Progenitor cell of endocrine pancreas (in vitro differentiated cells): Measurements from ENCODE around the gene MLXIPL. TPM values are rescaled to one million over a fixed set of nuclear protein-coding genes. Genes with fewer than 3 reads are reported as not detected.
"Not testable (repeated sequence)": the region's sequence is repeated elsewhere in the genome, so short reads cannot be mapped to it uniquely, and the experiment has no call there.

Experiments
- DNase-seq: peaks from one replicate; pipeline ENCODE4 v3.0.0; 2021; ENCODE audit warnings: low spot score; ENCODE audit not compliant: unreplicated experiment
- H3K27ac Mint-ChIP-seq: 2 replicates; pipeline ENCODE4 v1.8.0; 2021; ENCODE audit warnings: mild to moderate bottlenecking, moderate library complexity, mixed read lengths
- H3K27me3 Mint-ChIP-seq: 2 replicates; pipeline ENCODE4 v1.8.0; 2021; ENCODE audit warnings: mixed read lengths
- H3K36me3 Mint-ChIP-seq: 2 replicates; pipeline ENCODE4 v1.8.0; 2022; ENCODE audit warnings: mixed read lengths; ENCODE audit not compliant: insufficient read depth
- H3K4me1 Mint-ChIP-seq: 2 replicates; pipeline ENCODE4 v1.8.0; 2021; ENCODE audit warnings: low read depth, mixed read lengths
- H3K4me3 Mint-ChIP-seq: 2 replicates; pipeline ENCODE4 v1.8.0; 2021; ENCODE audit warnings: low read depth, mild to moderate bottlenecking, moderate library complexity, mixed read lengths
- H3K9me3 Mint-ChIP-seq: 2 replicates; pipeline ENCODE4 v1.8.0; 2021; ENCODE audit warnings: low read depth, mixed read lengths
- total RNA-seq: library from RNA; stranded (reverse); gene quantifications from 2 replicates; pipeline ENCODE4 v1.2.1, GENCODE V29; 2021
- TF ChIP-seq, protein P1 (sequence below): fragments of 200-600 bp; sonication (generic); IDR thresholded peaks from one replicate; pipeline ENCODE4 v1.5.0; 2021; ENCODE audit warnings: antibody characterized with exemption, mild to moderate bottlenecking; ENCODE audit not compliant: unreplicated experiment

The MLXIPL gene
- total RNA-seq, 1 donor from 2014 or later = 48.6 TPM

DNA sequence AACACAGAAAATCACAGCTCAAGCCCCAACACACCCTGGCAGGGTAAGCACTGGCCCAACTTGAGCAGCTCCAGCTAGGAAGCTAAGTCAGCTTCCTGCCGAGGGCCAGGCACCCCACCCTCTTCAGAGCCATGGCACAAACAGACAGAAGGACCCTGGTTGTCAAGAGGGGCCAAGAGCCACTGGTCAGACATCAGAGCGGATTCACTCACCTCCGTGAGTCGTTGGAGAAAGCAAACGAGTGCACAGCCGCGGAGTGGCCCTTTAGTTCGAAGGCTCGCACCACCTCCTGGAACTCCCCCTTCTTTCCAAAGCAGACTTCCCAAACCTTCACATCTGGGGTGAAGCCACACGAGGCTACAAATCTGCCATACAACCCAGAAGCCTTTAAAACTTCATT, 53.3 kb downstream of the MLXIPL start:
- TF ChIP-seq, protein P1, sequence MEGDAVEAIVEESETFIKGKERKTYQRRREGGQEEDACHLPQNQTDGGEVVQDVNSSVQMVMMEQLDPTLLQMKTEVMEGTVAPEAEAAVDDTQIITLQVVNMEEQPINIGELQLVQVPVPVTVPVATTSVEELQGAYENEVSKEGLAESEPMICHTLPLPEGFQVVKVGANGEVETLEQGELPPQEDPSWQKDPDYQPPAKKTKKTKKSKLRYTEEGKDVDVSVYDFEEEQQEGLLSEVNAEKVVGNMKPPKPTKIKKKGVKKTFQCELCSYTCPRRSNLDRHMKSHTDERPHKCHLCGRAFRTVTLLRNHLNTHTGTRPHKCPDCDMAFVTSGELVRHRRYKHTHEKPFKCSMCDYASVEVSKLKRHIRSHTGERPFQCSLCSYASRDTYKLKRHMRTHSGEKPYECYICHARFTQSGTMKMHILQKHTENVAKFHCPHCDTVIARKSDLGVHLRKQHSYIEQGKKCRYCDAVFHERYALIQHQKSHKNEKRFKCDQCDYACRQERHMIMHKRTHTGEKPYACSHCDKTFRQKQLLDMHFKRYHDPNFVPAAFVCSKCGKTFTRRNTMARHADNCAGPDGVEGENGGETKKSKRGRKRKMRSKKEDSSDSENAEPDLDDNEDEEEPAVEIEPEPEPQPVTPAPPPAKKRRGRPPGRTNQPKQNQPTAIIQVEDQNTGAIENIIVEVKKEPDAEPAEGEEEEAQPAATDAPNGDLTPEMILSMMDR = no peak
- no peaks in the 10 kb centered on the region for H3K9me3 Mint-ChIP-seq
- no peak overlapping the region for H3K4me3 Mint-ChIP-seq
- H3K4me1 Mint-ChIP-seq = no peaks in the 10 kb centered on the region
- peaks cover 23% of the 10 kb centered on the region for H3K36me3 Mint-ChIP-seq
- no peak for DNase-seq
- no peak overlapping the region for H3K27ac Mint-ChIP-seq
- H3K27me3 Mint-ChIP-seq = no peaks in the 10 kb centered on the region

DNA sequence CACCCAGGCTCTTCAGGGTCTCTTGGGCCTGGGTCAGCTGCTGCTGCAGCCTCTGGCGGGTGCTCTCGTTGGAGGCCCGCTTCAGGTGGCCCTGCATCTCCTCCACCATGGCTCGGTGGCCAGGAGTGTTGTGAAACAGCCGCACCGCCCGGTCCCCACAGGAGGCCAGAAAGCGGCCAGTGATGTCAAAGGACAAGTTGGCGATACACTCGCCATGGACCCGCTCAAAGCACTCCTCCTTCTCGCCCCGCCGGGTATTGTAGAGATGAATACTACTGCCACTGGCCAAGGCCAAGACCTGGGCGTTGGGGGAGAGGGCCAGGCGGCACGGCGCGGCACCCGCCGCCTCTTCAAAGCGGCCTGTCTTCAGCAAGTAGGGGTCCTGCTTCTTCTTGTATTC, 53.8 kb downstream of the MLXIPL start:
- Mint-ChIP-seq H3K4me3 (no peak overlapping the region), H3K4me1 (no peaks in the 10 kb centered on the region), H3K36me3 (peaks cover 23% of the 10 kb centered on the region), H3K27ac (no peak overlapping the region), H3K9me3 (no peaks in the 10 kb centered on the region), H3K27me3 (no peaks in the 10 kb centered on the region)
- TF ChIP-seq, protein P1 = no peak
- DNase-seq = no peak

DNA sequence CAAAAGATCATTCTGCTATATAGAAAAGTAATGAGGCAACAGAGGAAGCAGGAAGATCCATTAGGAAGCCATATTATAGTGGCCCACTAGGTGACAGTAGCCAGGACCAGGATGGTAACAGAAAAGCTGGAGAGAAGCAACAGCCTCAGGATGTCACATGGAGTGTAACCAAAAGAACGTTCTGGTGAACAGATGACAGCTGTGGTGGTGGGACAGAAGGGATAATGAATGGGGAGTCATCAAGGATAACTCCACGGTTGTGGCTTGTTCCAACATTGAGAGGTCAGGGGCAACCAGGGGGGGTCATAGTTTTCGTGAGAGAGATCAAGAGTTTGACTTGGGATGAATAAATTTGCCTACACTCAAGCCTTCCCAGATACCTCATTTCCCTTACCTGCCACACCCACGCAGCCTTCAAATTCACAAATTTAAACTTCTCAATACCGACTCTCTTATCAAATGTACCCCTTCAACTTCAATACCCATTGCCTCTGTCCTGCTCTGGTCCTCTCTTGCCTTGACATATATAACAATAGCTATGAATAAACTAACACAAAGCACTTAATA, 55.2 kb downstream of the MLXIPL start:
- peaks cover 3% of the 10 kb centered on the region for H3K4me1 Mint-ChIP-seq
- no peaks in the 10 kb centered on the region for H3K27me3 Mint-ChIP-seq
- peaks cover 22% of the 10 kb centered on the region for H3K36me3 Mint-ChIP-seq
- no peak overlapping the region for H3K27ac Mint-ChIP-seq
- H3K4me3 Mint-ChIP-seq = no peak overlapping the region
- DNase-seq = no peak
- TF ChIP-seq, protein P1 = no peak
- no peaks in the 10 kb centered on the region for H3K9me3 Mint-ChIP-seq

DNA sequence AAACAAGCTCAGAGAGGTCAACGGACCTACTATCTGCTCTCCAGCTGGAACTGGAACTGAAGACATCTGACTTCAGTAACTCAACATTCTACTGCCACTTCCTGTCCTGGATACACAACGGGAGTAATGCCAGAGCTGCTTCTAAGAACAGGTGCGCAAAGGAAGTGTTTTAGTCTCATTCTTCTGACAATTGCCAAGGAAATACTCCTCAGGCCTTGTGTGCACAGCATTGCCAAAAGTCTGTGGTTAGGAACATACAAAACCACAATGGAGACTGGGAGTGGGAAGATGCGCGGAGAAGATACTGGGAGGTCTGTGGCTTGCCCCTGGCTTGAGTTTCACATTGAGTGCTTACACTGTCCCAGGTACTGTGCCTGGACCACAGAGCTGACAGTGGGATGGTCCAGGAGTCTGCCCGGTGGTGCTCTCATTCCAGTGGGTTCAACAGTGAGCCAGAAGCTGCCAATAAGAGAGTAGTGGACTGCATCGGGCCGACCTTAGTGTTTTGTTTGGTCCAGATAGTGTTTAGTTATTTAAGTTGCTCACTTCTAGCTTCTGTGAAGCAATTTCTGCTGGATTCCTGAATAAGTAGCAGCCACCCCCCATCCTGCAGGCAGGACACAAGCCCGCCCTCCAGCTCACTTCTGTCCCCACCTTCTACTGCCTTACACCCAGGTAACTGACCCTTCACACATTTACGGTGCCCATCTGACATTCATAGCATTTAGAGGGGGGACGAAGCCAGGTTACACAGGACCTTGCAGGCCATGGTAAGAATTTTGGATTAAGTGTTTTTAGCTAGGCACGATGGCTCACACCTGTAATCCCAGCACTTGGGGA, 56.3 kb downstream of the MLXIPL start:
- H3K36me3 Mint-ChIP-seq = peaks cover 18% of the 10 kb centered on the region
- DNase-seq = no peak
- H3K27ac Mint-ChIP-seq = no peak overlapping the region
- no peaks in the 10 kb centered on the region for H3K27me3 Mint-ChIP-seq
- H3K4me1 Mint-ChIP-seq = peaks cover 3% of the 10 kb centered on the region
- no peak overlapping the region for H3K4me3 Mint-ChIP-seq
- TF ChIP-seq, protein P1 = no peak
- H3K9me3 Mint-ChIP-seq = no peaks in the 10 kb centered on the region

DNA sequence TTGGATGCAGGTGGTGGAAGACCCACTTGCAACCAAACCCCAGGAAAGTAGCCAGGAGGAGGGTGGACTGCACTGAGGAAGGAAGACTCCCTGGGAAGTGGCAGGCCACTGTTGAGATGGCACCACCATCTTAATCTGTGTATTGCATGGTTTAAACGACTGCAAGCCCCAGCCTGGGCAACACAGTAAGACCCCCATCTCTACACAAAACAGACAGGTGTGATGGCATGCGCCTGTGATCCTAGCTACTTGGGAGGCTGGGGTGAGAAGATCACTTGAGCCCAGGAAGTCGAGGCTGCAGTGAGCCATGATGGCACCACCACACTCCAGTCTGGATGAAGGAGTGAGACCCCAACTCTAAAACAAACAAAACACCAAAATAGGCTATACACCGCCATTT, 57.2 kb downstream of the MLXIPL start:
- no peaks in the 10 kb centered on the region for H3K9me3 Mint-ChIP-seq
- no peaks in the 10 kb centered on the region for H3K27me3 Mint-ChIP-seq
- TF ChIP-seq, protein P1 = no peak
- DNase-seq = no peak
- peaks cover 3% of the 10 kb centered on the region for H3K4me1 Mint-ChIP-seq
- peaks cover 14% of the 10 kb centered on the region for H3K36me3 Mint-ChIP-seq
- no peak overlapping the region for H3K4me3 Mint-ChIP-seq
- H3K27ac Mint-ChIP-seq = no peak overlapping the region

DNA sequence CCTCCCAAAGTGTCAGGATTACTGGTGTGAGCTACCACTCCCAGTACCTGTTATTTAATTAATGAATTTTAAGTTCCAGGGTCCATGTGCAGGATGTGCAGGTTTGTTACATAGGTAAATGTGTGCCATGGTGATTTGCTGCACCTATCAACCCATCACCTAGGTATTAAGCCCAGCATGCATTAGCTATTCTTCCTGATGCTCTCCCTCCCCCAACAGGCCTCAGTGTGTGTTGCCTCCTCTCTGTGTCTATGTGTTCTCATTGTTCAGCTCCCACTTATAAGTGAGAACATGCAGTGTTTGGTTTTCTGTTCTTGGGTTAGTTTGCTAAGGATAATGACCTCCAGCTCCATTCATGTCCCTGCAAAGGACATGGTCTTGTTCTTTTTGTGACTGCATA, 57.9 kb downstream of the MLXIPL start:
- H3K4me1 Mint-ChIP-seq, H3K4me3 Mint-ChIP-seq, H3K27me3 Mint-ChIP-seq, DNase-seq, H3K9me3 Mint-ChIP-seq, H3K27ac Mint-ChIP-seq: not testable (repeated sequence)
- peaks cover 14% of the 10 kb centered on the region for H3K36me3 Mint-ChIP-seq
